ENCODE results near the gene ACTR1B. TPM values are rescaled to one million over a fixed set of nuclear protein-coding genes. Genes with fewer than 3 reads are reported as not detected.

The ACTR1B gene
- total RNA-seq, 2 experiments from 2014 or later = 113 to 114 TPM

GRCh38 chr2:97702731-97703470 is 39.1 kb upstream of the ACTR1B start:
- no peak for DNase-seq
- H3K4me3 Mint-ChIP-seq = no peak overlapping the region
- H3K36me3 Mint-ChIP-seq = no peaks in the 10 kb centered on the region
- H3K27ac Mint-ChIP-seq = no peak overlapping the region
- CTCF ChIA-PET = interaction anchor here (0.9 to 1.5 kb wide), 3 partner anchors 39 to 682 kb away, joined by 3 to 5 read pairs (median 3); partner anchors contain the start of gene ACTR1B
- POLR2A ChIA-PET = no interaction called here
- intact Hi-C loops (cut with micrococcal nuclease) = no loop called here
- peaks cover 2% of the 10 kb centered on the region for H3K4me1 Mint-ChIP-seq (ENCODE audit: low read depth)
- no peaks in the 10 kb centered on the region for H3K9me3 Mint-ChIP-seq
- H3K27me3 Mint-ChIP-seq = no peaks in the 10 kb centered on the region

- no peak overlapping the region for H3K27ac Mint-ChIP-seq
- peaks cover 5% of the 10 kb centered on the region for H3K4me1 Mint-ChIP-seq (ENCODE audit: low read depth)
- CTCF ChIA-PET = interaction anchor here (0.9 to 7.1 kb wide), 6 partner anchors 9 to 683 kb away, joined by 3 to 134 read pairs (median 4); partner anchors contain the start of genes ACTR1B and ZAP70
- no peak for DNase-seq
- H3K9me3 Mint-ChIP-seq = no peaks in the 10 kb centered on the region
- POLR2A ChIA-PET = interaction anchor here (2.2 kb wide), 1 partner anchor 56 kb away, joined by 7 read pairs; the partner anchor contains the start of gene COX5B
- intact Hi-C loops (cut with micrococcal nuclease) = loop anchor here (2.0 kb wide), 2 partner anchors 13 to 683 kb away; no protein-coding TSS in a partner anchor
- no peak overlapping the region for H3K4me3 Mint-ChIP-seq
- no peaks in the 10 kb centered on the region for H3K36me3 Mint-ChIP-seq
- no peaks in the 10 kb centered on the region for H3K27me3 Mint-ChIP-seq
Observed at GRCh38 chr2:97701851-97702465, 38.1 kb upstream of the ACTR1B start.

GRCh38 chr2:97701186-97701585 is 37.3 kb upstream of the ACTR1B start:
- POLR2A ChIA-PET = interaction anchor here (2.2 kb wide), 1 partner anchor 55 kb away, joined by 7 read pairs; the partner anchor contains the start of gene COX5B

GRCh38 chr2:97699765-97700444 is 36.1 kb upstream of the ACTR1B start:
- no peak overlapping the region for H3K4me3 Mint-ChIP-seq
- H3K9me3 Mint-ChIP-seq = no peaks in the 10 kb centered on the region
- peak; percentile 77 for DNase-seq
- no peaks in the 10 kb centered on the region for H3K36me3 Mint-ChIP-seq
- H3K27ac Mint-ChIP-seq = no peak overlapping the region
- intact Hi-C loops (cut with micrococcal nuclease) = loop anchor here (1.0 to 2.0 kb wide), 3 partner anchors 15 to 685 kb away; no protein-coding TSS in a partner anchor
- ChIA-PET CTCF (interaction anchor here (0.6 to 7.1 kb wide), 31 partner anchors 9 to 789 kb away, joined by 3 to 232 read pairs (median 6); partner anchors contain the start of genes ACTR1B, ANKRD36B, C2orf92 and COX5B), POLR2A (interaction anchor here (0.6 to 2.2 kb wide), 4 partner anchors 27 to 109 kb away, joined by 3 to 7 read pairs (median 4); partner anchors contain the start of gene COX5B)
- H3K4me1 Mint-ChIP-seq (ENCODE audit: low read depth) = peaks cover 6% of the 10 kb centered on the region
- peaks cover 1% of the 10 kb centered on the region for H3K27me3 Mint-ChIP-seq

More at GRCh38 chr2:97701186-97701585, 37.3 kb upstream of the ACTR1B start:
- no peak overlapping the region for H3K27ac Mint-ChIP-seq
- no peak overlapping the region for H3K4me3 Mint-ChIP-seq
- H3K4me1 Mint-ChIP-seq (ENCODE audit: low read depth) = peaks cover 6% of the 10 kb centered on the region
- intact Hi-C loops (cut with micrococcal nuclease) = loop anchor here (2.0 kb wide), 2 partner anchors 14 to 684 kb away; no protein-coding TSS in a partner anchor
- CTCF ChIA-PET = interaction anchor here (1.1 to 7.1 kb wide), 5 partner anchors 10 to 681 kb away, joined by 3 to 134 read pairs (median 6); partner anchors contain the start of gene ZAP70
- H3K27me3 Mint-ChIP-seq = no peaks in the 10 kb centered on the region
- no peaks in the 10 kb centered on the region for H3K9me3 Mint-ChIP-seq
- no peaks in the 10 kb centered on the region for H3K36me3 Mint-ChIP-seq
- DNase-seq = no peak

GRCh38 chr2:97698530-97698929 is 34.7 kb upstream of the ACTR1B start:
- Mint-ChIP-seq H3K36me3 (no peaks in the 10 kb centered on the region), H3K9me3 (no peaks in the 10 kb centered on the region)
- POLR2A ChIA-PET = interaction anchor here (0.7 to 1.5 kb wide), 2 partner anchors 52 to 108 kb away, joined by 3 to 8 read pairs; partner anchors contain the start of gene COX5B

GRCh38 chr2:97697252-97698235 is 33.7 kb upstream of the ACTR1B start:
- peak; percentile 95 for DNase-seq
- intact Hi-C loops (cut with micrococcal nuclease) = loop anchor here (1.0 kb wide), 3 partner anchors 33 to 107 kb away; partner anchors contain the start of gene ACTR1B
- ChIA-PET CTCF (interaction anchor here (0.9 to 7.1 kb wide), 21 partner anchors 10 to 688 kb away, joined by 3 to 232 read pairs (median 14); partner anchors contain the start of genes ACTR1B, ANKRD36B, COX5B and ZAP70), POLR2A (interaction anchor here (0.8 to 1.5 kb wide), 4 partner anchors 33 to 107 kb away, joined by 3 to 8 read pairs (median 4); partner anchors contain the start of gene COX5B)
- Mint-ChIP-seq H3K4me1 (ENCODE audit: low read depth) (peaks cover 6% of the 10 kb centered on the region), H3K36me3 (no peaks in the 10 kb centered on the region), H3K27ac (no peak overlapping the region), H3K4me3 (peak overlapping the region; percentile 17), H3K27me3 (peaks cover 1% of the 10 kb centered on the region), H3K9me3 (no peaks in the 10 kb centered on the region)

More at GRCh38 chr2:97698530-97698929, 34.7 kb upstream of the ACTR1B start:
- no peak for DNase-seq
- peaks cover 6% of the 10 kb centered on the region for H3K4me1 Mint-ChIP-seq (ENCODE audit: low read depth)
- peaks cover 1% of the 10 kb centered on the region for H3K27me3 Mint-ChIP-seq
- intact Hi-C loops (cut with micrococcal nuclease) = no loop called here
- CTCF ChIA-PET = interaction anchor here (0.7 to 7.1 kb wide), 19 partner anchors 11 to 687 kb away, joined by 3 to 232 read pairs (median 14); partner anchors contain the start of genes ACTR1B, ANKRD36B, COX5B and ZAP70
- no peak overlapping the region for H3K4me3 Mint-ChIP-seq
- no peak overlapping the region for H3K27ac Mint-ChIP-seq

GRCh38 chr2:97695744-97696143 is 31.9 kb upstream of the ACTR1B start:
- Mint-ChIP-seq H3K27me3 (peaks cover 1% of the 10 kb centered on the region), H3K4me1 (ENCODE audit: low read depth) (peaks cover 6% of the 10 kb centered on the region), H3K36me3 (no peaks in the 10 kb centered on the region), H3K27ac (no peak overlapping the region), H3K4me3 (no peak overlapping the region), H3K9me3 (no peaks in the 10 kb centered on the region)
- CTCF ChIA-PET = interaction anchor here (0.7 to 7.1 kb wide), 11 partner anchors 8 to 1186 kb away, joined by 3 to 232 read pairs (median 19); partner anchors contain the start of genes ACTR1B, ANKRD36B, COX5B and ZAP70
- intact Hi-C loops (cut with micrococcal nuclease) = no loop called here
- no peak for DNase-seq
- POLR2A ChIA-PET = no interaction called here

GRCh38 chr2:97693476-97693875 is 29.6 kb upstream of the ACTR1B start:
- Mint-ChIP-seq H3K27me3 (peaks cover 1% of the 10 kb centered on the region), H3K4me3 (no peak overlapping the region), H3K9me3 (no peaks in the 10 kb centered on the region), H3K36me3 (no peaks in the 10 kb centered on the region), H3K27ac (no peak overlapping the region), H3K4me1 (ENCODE audit: low read depth) (peaks cover 12% of the 10 kb centered on the region)
- ChIA-PET CTCF (no interaction called here), POLR2A (no interaction called here)
- intact Hi-C loops (cut with micrococcal nuclease) = no loop called here
- no peak for DNase-seq

- DNase-seq = no peak
- H3K4me3 Mint-ChIP-seq = no peak overlapping the region
- H3K9me3 Mint-ChIP-seq = no peaks in the 10 kb centered on the region
- no peaks in the 10 kb centered on the region for H3K36me3 Mint-ChIP-seq
- H3K4me1 Mint-ChIP-seq (ENCODE audit: low read depth) = peaks cover 13% of the 10 kb centered on the region
- H3K27ac Mint-ChIP-seq = no peak overlapping the region
- peaks cover 1% of the 10 kb centered on the region for H3K27me3 Mint-ChIP-seq
- CTCF ChIA-PET = interaction anchor here (0.8 to 2.2 kb wide), 3 partner anchors 9 to 101 kb away, joined by 3 to 8 read pairs (median 6); no protein-coding TSS in a partner anchor
- POLR2A ChIA-PET = interaction anchor here (1.1 to 1.4 kb wide), 2 partner anchors 29 to 45 kb away, joined by 3 to 4 read pairs; partner anchors contain the start of gene COX5B
- intact Hi-C loops (cut with micrococcal nuclease) = no loop called here
Observed at GRCh38 chr2:97691166-97691565, 27.3 kb upstream of the ACTR1B start.

Data from activated CD4-positive, alpha-beta memory T cell treated with anti-CD3 and anti-CD28 coated beads for 36 hours (primary cell).